ENCODE measurements around the gene ELAPOR1.

ELAPOR1 gene

DNA sequence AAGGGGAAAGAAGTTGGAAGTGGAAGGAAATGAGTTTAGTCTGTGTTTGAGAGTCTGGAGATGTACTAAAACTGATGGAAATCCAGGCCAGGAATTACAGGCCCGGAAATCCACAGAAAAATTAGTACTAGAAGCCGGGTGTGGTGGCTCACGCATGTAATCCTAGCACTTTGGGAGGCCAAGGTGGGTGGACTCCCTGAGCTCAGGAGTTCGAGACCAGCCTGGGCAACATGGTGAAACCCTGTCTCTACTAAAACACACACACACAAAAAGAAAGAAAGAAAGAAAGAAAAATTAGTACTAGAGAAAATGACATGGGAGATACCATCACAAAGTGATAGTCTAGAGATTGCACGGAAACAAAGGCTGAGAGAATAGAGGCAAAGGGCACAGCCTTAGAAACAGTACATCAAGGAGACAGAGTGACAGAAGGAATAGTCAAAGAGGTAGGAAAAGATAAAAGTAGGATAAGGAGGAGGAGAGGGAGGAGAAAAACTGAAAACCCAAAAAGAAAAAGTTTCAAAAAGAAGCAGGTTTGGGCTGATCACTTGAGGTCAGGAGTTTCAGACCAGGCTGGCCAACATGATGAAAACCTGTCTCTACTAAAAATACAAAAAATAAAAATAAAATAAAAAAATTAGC lies 33.4 kb upstream of the ELAPOR1 start:
- Histone ChIP-seq H3K36me3 (ENCODE audit: insufficient read depth, low read length) (no peaks in the 10 kb centered on the region), H3K9ac (ENCODE audit: insufficient read length) (peak overlapping the region; percentile 41), H3K9me3 (ENCODE audit: low read depth, low read length) (no peaks in the 10 kb centered on the region), H3K27ac (peak overlapping the region; percentile 83), H3K4me3 (no peak overlapping the region)
- TF ChIP-seq POLR2AphosphoS5 (IDR thresholded peaks at IDR 0.05; ENCODE audit: borderline replicate concordance, low read depth, low read length) (no peak), FOXP2 (optimal IDR thresholded peaks at IDR 0.05; ENCODE audit: control extremely low read depth, extremely low read length, insufficient read depth) (no peak), EZH2 (IDR thresholded peaks at IDR 0.05) (no peak)
- no peak for DNase-seq (ENCODE audit: low read depth, low spot score)

DNA sequence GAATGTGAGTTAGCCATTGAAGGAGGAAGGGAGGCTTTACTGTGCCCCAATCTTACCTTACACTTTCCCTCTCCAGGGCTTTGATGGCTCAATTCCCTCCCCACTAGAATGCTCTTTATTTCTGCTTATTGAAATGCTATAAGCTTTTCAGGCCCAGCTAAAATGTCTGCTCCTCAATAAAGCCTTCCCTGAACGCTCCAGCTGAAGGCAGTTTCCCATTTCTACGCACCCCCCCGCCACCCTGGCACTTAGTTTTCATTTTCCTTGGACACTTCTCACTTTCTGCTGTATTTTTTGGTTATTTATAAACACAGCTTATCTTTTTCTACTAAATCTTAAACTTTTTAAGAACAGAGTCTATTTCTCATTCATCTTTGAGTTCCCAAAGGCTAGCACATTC lies 30.4 kb upstream of the ELAPOR1 start:
- TF ChIP-seq EZH2 (IDR thresholded peaks at IDR 0.05) (no peak), POLR2AphosphoS5 (IDR thresholded peaks at IDR 0.05; ENCODE audit: borderline replicate concordance, low read depth, low read length) (no peak), FOXP2 (optimal IDR thresholded peaks at IDR 0.05; ENCODE audit: control extremely low read depth, extremely low read length, insufficient read depth) (no peak)
- no peaks in the 10 kb centered on the region for H3K36me3 ChIP-seq (ENCODE audit: insufficient read depth, low read length)
- peak overlapping the region; percentile 5; the same call in 1 of the 2 replicates for H3K27ac ChIP-seq
- no peaks in the 10 kb centered on the region for H3K9me3 ChIP-seq (ENCODE audit: low read depth, low read length)
- no peak overlapping the region for H3K4me3 ChIP-seq
- no peak overlapping the region for H3K9ac ChIP-seq (ENCODE audit: insufficient read length)
- DNase-seq (ENCODE audit: low read depth, low spot score), result no peak

DNA sequence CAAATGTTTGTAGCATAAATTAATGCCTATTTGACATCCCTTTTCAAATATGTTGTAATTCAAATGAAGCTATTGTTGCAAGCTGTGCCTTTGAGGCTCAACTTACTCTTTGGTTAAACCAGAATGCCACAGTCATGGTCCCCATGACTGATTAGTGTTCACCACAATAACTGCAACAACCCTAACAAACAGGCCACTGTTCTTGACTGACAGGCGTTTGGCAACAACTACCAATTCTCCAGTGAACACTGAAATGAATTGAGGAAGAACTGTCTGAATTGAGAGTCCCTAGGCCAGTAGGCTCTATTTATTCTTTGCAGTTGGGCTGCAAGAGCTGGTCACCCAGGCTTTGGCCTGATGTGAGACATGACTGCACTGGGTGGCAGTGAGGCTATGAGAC lies 30.0 kb upstream of the ELAPOR1 start:
- DNase-seq (ENCODE audit: low read depth, low spot score), result no peak
- no peaks in the 10 kb centered on the region for H3K9me3 ChIP-seq (ENCODE audit: low read depth, low read length)
- TF ChIP-seq FOXP2 (optimal IDR thresholded peaks at IDR 0.05; ENCODE audit: control extremely low read depth, extremely low read length, insufficient read depth) (no peak), POLR2AphosphoS5 (IDR thresholded peaks at IDR 0.05; ENCODE audit: borderline replicate concordance, low read depth, low read length) (no peak)
- H3K27ac ChIP-seq, result peak overlapping the region; percentile 5; the same call in 1 of the 2 replicates
- H3K9ac ChIP-seq (ENCODE audit: insufficient read length), result no peak overlapping the region
- no peaks in the 10 kb centered on the region for H3K36me3 ChIP-seq (ENCODE audit: insufficient read depth, low read length)
- H3K4me3 ChIP-seq, result no peak overlapping the region

DNA sequence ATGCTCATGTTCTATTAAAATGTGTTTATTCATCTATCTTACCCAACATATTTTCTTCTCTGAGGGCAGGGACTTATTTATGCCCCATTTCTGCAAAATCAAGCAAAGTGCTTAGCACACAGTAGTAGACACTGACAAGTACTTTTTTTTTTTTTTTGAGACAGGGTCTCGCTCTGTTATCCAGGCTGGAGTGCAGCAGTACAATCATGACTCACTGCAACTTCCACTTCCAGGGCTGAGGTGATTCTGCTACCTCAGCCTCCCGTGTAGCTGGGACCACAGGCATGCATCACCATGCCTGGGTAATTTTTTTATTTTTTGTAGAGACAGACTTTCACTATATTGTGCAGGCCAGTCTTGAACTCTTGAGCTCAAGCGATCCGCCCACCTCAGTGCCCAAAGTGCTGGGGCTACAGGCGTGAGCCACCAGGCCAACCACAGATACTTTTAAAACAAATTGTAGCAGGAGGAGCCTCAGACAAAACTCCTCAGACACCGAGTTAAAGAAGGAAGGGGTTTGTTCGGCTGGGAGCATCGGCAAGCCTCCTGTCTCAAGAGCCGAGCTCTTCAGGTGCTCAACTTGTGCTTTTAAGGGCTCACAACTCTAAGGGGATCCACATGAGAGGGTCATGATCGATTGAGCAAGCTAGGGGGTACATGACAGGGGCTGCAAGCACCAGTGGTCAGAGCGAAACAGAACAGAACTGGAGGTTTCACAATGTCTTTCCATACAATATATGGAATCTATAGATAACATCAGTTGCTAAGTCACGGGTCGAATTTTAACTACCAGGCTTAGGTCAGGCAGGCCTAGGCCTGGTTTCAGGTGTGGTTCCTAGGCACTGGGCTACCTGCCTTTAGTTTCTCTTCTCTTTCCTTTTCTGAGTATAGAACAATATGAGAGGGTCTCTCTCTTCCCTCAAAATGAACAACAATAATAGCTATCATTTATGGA lies 29.1 kb upstream of the ELAPOR1 start:
- TF ChIP-seq FOXP2 (optimal IDR thresholded peaks at IDR 0.05; ENCODE audit: control extremely low read depth, extremely low read length, insufficient read depth), result no peak
- no peak for TF ChIP-seq POLR2AphosphoS5 (IDR thresholded peaks at IDR 0.05; ENCODE audit: borderline replicate concordance, low read depth, low read length)
- TF ChIP-seq EZH2 (IDR thresholded peaks at IDR 0.05), result no peak
- no peak for DNase-seq (ENCODE audit: low read depth, low spot score)
- H3K27ac ChIP-seq, result no peak overlapping the region
- no peaks in the 10 kb centered on the region for H3K36me3 ChIP-seq (ENCODE audit: insufficient read depth, low read length)
- H3K9ac ChIP-seq (ENCODE audit: insufficient read length), result no peak overlapping the region
- no peak overlapping the region for H3K4me3 ChIP-seq
- H3K9me3 ChIP-seq (ENCODE audit: low read depth, low read length), result no peaks in the 10 kb centered on the region

DNA sequence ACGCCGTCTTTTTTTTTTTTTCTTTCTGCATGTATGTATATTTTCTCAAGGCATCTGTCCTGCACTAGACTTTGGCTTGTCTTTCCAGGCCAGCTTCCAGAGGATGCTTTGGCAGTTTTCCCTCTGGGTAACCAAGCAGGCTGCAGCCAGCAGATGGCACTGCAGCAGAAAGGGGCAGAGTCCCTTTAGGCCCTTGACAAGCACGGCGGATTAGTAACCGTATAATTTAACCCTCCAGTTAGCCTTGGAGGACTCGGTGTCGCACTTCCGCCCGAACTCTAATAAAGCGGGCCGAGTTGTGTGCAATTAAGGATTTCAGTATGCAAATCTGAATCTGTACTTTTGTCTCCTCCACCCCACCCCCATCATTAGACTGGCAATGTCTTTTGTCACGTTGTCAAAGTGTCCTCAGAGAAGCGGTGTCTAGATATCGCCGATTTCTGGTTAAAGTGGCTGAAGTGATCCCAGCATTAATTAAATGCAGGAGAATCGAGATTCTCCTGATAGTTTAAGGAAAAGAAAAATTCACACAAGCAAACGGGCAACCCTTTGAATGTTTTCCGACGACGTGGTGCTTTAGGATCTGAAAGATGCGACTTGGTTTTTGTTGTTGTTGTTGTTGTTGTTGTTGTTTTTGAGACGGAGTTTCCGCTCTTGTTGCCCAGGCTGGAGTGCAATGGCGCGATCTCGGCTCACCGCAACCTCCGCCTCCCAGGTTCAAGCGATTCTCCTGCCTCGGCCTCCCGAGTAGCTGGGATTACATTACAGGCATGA lies 24.5 kb upstream of the ELAPOR1 start:
- Histone ChIP-seq H3K36me3 (ENCODE audit: insufficient read depth, low read length) (peaks cover 14% of the 10 kb centered on the region), H3K4me3 (peak overlapping the region; percentile 15; the same call in 1 of the 2 replicates), H3K9me3 (ENCODE audit: low read depth, low read length) (no peaks in the 10 kb centered on the region), H3K9ac (ENCODE audit: insufficient read length) (no peak overlapping the region), H3K27ac (no peak overlapping the region)
- TF ChIP-seq FOXP2 (optimal IDR thresholded peaks at IDR 0.05; ENCODE audit: control extremely low read depth, extremely low read length, insufficient read depth) (no peak), EZH2 (IDR thresholded peaks at IDR 0.05) (no peak), POLR2AphosphoS5 (IDR thresholded peaks at IDR 0.05; ENCODE audit: borderline replicate concordance, low read depth, low read length) (no peak)
- no peak for DNase-seq (ENCODE audit: low read depth, low spot score)

DNA sequence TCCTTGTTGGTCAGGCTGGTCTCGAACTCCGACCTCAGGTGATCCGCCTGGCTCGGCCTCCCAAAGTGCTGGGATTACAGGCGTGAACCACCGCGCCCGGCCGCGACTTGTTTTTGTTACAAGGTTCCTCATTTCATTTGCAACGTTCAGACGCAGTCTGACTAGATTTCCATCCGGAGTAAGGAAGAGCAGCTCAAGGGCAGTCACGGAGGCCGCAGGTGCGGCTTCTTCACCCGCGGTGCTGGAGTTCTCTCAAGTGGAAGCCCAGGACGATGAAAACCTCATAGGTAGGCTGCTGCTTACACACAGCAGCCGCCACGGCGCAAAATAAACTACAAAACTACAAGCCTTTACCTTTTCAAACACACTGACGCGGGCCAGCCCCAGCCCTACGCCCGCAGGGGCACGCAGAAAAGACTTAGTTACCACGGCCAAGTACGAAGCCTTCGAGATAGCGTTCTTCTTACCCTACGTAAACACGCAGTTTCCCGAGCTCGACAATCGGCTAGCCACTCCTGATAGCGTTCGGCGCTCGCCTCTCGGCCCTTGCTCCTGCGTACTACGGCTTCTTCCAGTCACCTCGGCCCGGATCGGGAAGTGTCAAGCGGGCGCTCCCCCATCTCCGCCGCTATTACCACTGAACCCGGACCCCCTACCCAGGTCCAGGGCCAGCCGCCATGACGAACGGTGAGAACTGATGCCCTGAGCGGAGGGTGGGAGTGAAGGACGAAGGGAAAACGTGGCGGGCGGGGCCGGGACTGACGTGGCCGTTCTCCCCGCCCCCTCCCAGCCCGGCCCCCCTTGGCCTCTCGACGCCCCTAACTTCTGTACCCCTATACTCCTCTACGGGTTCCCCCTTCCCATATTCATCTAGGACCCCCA lies 23.5 kb upstream of the ELAPOR1 start, which contains the start of gene TMEM167B:
Gene TMEM167B, plus strand, starts transcription at position 569 of the 882 bp plus-strand sequence. Its CDS starts 109 bp downstream, at position 678.
- peak; percentile 71 for DNase-seq (ENCODE audit: low read depth, low spot score)
- TF ChIP-seq FOXP2 (optimal IDR thresholded peaks at IDR 0.05; ENCODE audit: control extremely low read depth, extremely low read length, insufficient read depth) (peak; percentile 94), EZH2 (IDR thresholded peaks at IDR 0.05) (no peak), POLR2AphosphoS5 (IDR thresholded peaks at IDR 0.05; ENCODE audit: borderline replicate concordance, low read depth, low read length) (peak; percentile 77)
- H3K4me3 ChIP-seq, result peak within 1 kb of the TSS; percentile 98
- H3K27ac ChIP-seq, result peak within 1 kb of the TSS; percentile 70
- H3K36me3 ChIP-seq (ENCODE audit: insufficient read depth, low read length), result peaks cover 19% of the 10 kb centered on the region
- peak within 1 kb of the TSS; percentile 93 for H3K9ac ChIP-seq (ENCODE audit: insufficient read length)
- H3K9me3 ChIP-seq (ENCODE audit: low read depth, low read length), result no peaks in the 10 kb centered on the region

Data from SK-N-MC (cell line).